Vagina (tissue), 2 donors: ENCODE results near the gene GTPBP6. TPM values are rescaled to one million over a fixed set of nuclear protein-coding genes. Genes with fewer than 3 reads are reported as not detected.

ENCODE experiments used
- DNase-seq, 2 donors: peaks; one replicate each; pipeline ENCODE4 v3.0.0-alpha.2; 2017; ENCODE audit errors: extremely low spot score in 2 of 2
- H3K27ac ChIP-seq: fragments of 200-600 bp; sonication (generic); one replicate; pipeline ENCODE4 v1.5.1; 2019
- H3K27me3 ChIP-seq: fragments of 200-600 bp; sonication (generic); one replicate; pipeline ENCODE4 v1.5.1; 2019
- H3K36me3 ChIP-seq, 2 donors: fragments of 200-600 bp; sonication (generic); one replicate each; pipeline ENCODE4 v1.5.1; 2017 to 2019
- H3K4me1 ChIP-seq: fragments of 200-600 bp; sonication (generic); one replicate; pipeline ENCODE4 v1.5.1; 2019
- H3K4me3 ChIP-seq, 2 donors: fragments of 200-600 bp; sonication (generic); 1 replicate in 1 of 2; 2 replicates in 1 of 2; pipeline ENCODE4 v1.5.1; 2016 to 2019
- H3K9me3 ChIP-seq: fragments of 200-600 bp; sonication (generic); one replicate; pipeline ENCODE4 v1.5.1; 2019
- POLR2A ChIP-seq, 2 donors: fragments of 450-650 bp; IDR thresholded peaks; one replicate each; pipeline ENCODE4 v1.6.1; 2017; ENCODE audit warnings: antibody characterized with exemption in 2 of 2, mild to moderate bottlenecking in 2 of 2, moderate library complexity in 2 of 2
- POLR2AphosphoS5 ChIP-seq, 2 donors: sonication (generic); formaldehyde crosslinking; IDR thresholded peaks; one replicate each; pipeline ENCODE4 v1.9.0; 2017; ENCODE audit warnings: antibody characterized with exemption in 2 of 2, mild to moderate bottlenecking in 2 of 2, low read depth in 1 of 2; ENCODE audit not compliant: insufficient read depth in 1 of 2
- intact Hi-C: fragments of 100-400 bp; cut with DNase I; formaldehyde crosslinking; loops from one replicate; pipeline ENCODE4 v1.15.1; 2023
- total RNA-seq: library from RNA; depleted of rRNA; stranded (reverse); fragments of >200 nt; gene quantifications from one replicate; pipeline ENCODE4 v1.2.3, GENCODE V29; 2016
- TF ChIP-seq, protein P1 (sequence below), 3 experiments: fragments of 450-650 bp in 2 of 3; fragments of 200-600 bp in 1 of 3; sonication (generic) in 1 of 3; IDR thresholded peaks; one replicate each; pipeline ENCODE4 v1.5.1; 2017 to 2019; ENCODE audit warnings: antibody characterized with exemption in 3 of 3, mild to moderate bottlenecking in 2 of 3, moderate library complexity in 2 of 3

Gene GTPBP6
- total RNA-seq, 1 donor from 2014 or later: 30.9 TPM

DNA sequence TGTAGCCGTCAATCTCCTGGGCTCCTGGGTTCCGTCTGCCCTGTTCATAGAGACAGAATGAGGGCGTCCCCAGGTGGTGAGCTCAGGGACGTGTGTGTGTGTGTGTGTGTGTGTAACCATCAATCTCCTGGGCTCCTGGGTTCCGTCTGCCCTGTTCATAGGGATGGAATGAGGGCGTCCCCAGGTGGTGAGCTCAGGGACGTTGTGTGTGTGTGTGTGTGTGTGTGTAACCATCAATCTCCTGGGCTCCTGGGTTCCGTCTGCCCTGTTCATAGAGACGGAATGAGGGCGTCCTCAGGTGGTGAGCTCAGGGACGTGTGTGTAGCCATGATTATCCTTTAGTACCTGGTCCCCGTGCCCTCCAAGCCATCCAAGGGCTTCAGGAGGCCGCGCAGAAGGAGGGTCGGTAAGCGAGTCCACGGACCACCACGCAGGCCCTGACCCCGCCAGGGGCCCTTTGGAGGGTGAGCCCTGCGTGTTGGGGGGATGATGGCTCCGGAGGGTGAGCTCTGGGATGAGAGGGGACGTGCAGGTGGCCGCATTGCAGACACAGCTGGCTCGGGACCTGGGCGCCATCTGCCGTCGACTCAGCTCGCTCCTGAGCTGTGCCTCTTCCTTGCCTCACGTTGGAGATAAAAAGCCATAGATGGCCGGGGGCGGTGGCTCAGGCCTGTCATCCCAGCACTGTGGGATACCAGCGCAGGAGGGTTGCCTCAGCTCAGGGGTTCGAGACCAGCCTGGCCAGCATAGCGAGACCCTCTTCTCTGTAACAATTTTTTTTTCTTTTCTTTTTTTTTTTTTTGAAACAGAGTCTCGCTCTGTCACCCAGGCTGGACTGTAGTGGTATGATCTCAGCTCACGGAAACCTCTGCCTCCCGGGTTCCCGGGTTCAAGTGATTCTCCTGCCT, 5.4 kb upstream of the GTPBP6 start:
- Histone ChIP-seq H3K27ac (no peak overlapping the region), H3K36me3 (no peaks in the 10 kb centered on the region), H3K9me3 (no peaks in the 10 kb centered on the region), H3K4me1 (peaks cover 15% of the 10 kb centered on the region), H3K27me3 (no peaks in the 10 kb centered on the region), H3K4me3 (no peak overlapping the region)
- DNase-seq: no peak
- TF ChIP-seq POLR2AphosphoS5 (IDR thresholded peaks at IDR 0.05; ENCODE audit: insufficient read depth in 1 of 2, low read depth in 1 of 2) (no peak), POLR2A (IDR thresholded peaks at IDR 0.05) (no peak)
- TF ChIP-seq, protein P1, sequence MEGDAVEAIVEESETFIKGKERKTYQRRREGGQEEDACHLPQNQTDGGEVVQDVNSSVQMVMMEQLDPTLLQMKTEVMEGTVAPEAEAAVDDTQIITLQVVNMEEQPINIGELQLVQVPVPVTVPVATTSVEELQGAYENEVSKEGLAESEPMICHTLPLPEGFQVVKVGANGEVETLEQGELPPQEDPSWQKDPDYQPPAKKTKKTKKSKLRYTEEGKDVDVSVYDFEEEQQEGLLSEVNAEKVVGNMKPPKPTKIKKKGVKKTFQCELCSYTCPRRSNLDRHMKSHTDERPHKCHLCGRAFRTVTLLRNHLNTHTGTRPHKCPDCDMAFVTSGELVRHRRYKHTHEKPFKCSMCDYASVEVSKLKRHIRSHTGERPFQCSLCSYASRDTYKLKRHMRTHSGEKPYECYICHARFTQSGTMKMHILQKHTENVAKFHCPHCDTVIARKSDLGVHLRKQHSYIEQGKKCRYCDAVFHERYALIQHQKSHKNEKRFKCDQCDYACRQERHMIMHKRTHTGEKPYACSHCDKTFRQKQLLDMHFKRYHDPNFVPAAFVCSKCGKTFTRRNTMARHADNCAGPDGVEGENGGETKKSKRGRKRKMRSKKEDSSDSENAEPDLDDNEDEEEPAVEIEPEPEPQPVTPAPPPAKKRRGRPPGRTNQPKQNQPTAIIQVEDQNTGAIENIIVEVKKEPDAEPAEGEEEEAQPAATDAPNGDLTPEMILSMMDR (IDR thresholded peaks at IDR 0.05): no peak
- intact Hi-C loops: no loop called here

DNA sequence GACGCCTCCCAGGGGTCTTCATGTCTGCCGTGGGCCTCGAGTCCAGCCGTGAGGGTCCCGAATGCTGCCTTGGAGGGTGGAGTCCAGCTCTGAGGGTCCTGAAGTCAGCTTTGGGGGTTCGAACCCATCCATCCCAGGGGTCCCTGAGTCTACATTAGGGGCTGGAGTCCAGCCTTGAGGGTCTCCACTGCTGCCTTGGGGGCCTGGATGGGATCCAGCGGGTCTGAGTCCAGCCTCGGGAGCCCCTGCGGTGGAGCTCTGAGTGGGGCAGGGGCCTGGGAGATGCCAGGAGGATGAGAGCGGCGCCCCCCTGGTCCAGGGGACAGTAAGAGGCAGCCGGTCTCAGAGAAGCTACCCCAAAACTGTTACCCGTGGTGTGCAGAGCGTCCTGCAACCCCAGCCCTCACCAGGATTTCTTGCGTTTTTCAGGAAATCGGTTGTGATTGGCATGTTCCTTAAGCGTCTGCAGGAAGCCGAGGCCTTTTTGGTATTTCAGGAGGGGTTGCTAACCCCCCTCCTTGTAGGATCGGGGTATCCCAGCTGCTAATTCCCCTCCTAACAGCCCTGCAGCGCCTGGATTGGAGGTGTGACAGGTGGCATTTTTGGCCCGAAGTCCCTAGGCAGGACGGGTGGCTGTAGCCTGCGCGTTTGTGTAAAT, 1.7 kb upstream of the GTPBP6 start:
- Histone ChIP-seq H3K27ac (peak overlapping the region; percentile 93), H3K4me1 (peaks cover 15% of the 10 kb centered on the region), H3K9me3 (no peaks in the 10 kb centered on the region), H3K27me3 (no peaks in the 10 kb centered on the region), H3K4me3 (peak overlapping the region; percentile 96 to 99), H3K36me3 (peaks cover 0 to under 1% of the 10 kb centered on the region in 2 donors)
- no peak for TF ChIP-seq POLR2A (IDR thresholded peaks at IDR 0.05)
- TF ChIP-seq, protein P1 (IDR thresholded peaks at IDR 0.05): no peak
- TF ChIP-seq POLR2AphosphoS5 (IDR thresholded peaks at IDR 0.05; ENCODE audit: insufficient read depth in 1 of 2, low read depth in 1 of 2): no peak
- intact Hi-C loops: no loop called here
- DNase-seq: no peak

DNA sequence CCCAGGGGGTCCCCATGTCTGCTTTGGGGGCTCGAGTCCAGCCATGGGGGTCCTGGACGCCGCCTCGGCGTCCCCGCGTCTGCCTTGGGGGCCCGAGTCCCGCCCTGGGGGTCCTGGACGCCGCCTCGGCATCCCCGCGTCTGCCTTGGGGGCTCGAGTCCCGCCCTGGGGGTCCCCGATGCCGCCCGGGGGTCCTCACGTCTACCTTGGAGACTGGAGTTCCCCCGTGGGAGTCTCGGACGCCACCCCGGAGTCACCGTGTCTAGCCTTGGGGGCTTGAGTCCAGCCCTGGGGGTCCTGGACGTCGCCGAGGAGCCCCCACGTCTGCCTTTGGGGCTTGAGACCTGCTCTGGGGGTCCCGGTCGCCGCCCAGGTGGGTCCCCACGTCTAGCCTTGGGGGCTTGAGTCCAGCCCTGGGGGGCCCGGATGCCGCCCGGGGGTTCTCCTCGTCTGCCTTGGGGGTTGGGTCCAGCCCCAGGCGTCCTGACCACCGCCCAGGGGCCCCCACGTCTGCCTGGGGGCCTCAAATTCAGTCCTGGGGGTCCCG, 1.1 kb upstream of the GTPBP6 start:
- H3K4me3 ChIP-seq: peak overlapping the region; percentile 96 to 99
- H3K4me1 ChIP-seq: peaks cover 15% of the 10 kb centered on the region
- peaks cover 0 to 7% of the 10 kb centered on the region in 2 donors for H3K36me3 ChIP-seq
- DNase-seq: no peak
- no peaks in the 10 kb centered on the region for H3K9me3 ChIP-seq
- H3K27ac ChIP-seq: peak overlapping the region; percentile 93
- intact Hi-C loops: loop anchor here (2.0 kb wide), 1 partner anchor 67 kb away; the partner anchor contains the start of gene PPP2R3B
- no peak for TF ChIP-seq POLR2AphosphoS5 (IDR thresholded peaks at IDR 0.05; ENCODE audit: insufficient read depth in 1 of 2, low read depth in 1 of 2)
- TF ChIP-seq, protein P1 (IDR thresholded peaks at IDR 0.05): no peak
- no peak for TF ChIP-seq POLR2A (IDR thresholded peaks at IDR 0.05)
- no peaks in the 10 kb centered on the region for H3K27me3 ChIP-seq

DNA sequence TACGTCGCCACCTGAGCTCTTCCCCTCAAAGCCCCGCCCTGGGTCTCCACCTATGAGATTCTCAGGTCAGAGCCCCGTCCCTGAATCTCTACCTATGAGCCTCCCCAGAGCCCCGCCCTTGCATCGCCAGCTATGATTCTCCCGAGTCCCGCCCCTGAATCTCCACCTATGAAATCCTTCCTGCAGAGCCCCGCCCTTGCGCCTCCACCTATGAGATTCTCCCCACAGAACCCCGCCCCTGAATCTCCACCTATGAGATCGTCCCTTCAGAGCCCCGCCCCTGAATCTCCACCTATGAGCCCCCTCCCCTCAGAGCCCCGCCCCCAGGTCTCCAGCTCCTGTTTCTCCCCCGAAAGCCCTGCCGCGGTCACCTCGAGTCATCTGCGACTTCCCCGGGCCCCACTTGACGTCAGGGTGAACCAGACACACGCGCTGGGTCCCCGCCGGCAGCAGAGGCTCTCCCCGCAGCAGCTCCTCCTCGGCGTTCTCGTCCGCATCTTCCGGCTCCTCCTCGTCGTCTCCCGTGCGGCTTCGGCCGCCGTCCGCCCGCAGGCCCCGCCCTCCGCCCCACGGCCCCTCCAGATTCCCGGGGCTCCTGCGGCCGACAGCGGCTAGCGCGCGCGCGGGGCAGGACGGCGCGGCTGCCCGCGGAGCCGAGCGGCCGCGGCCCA, 393 bp downstream of the GTPBP6 start:
- peaks cover 0 to 16% of the 10 kb centered on the region in 2 donors for H3K36me3 ChIP-seq
- TF ChIP-seq POLR2AphosphoS5 (IDR thresholded peaks at IDR 0.05; ENCODE audit: insufficient read depth in 1 of 2, low read depth in 1 of 2): peak in 1 of 2 donors; percentile 61
- peak in 1 of 2 donors; percentile 37 for TF ChIP-seq POLR2A (IDR thresholded peaks at IDR 0.05)
- TF ChIP-seq, protein P1 (IDR thresholded peaks at IDR 0.05): no peak
- peak in 1 of 2 donors; percentile 99 for DNase-seq
- peak overlapping the region; percentile 96 to 99 for H3K4me3 ChIP-seq
- H3K9me3 ChIP-seq: no peaks in the 10 kb centered on the region
- intact Hi-C loops: loop anchor here (2.0 kb wide), 1 partner anchor 69 kb away; the partner anchor contains the start of gene PPP2R3B
- H3K27ac ChIP-seq: peak overlapping the region; percentile 97
- peaks cover 15% of the 10 kb centered on the region for H3K4me1 ChIP-seq
- H3K27me3 ChIP-seq: no peaks in the 10 kb centered on the region
